H9 (cell line): ENCODE data around the gene CLRN3. TPM values are rescaled to one million over a fixed set of nuclear protein-coding genes. Genes with fewer than 3 reads are reported as not detected.

Source experiments
- DNase-seq: peaks from one replicate; pipeline ENCODE4 v3.0.0-alpha.2; 2017
- H2AFZ ChIP-seq: one replicate; pipeline ENCODE4 v1.6.1; 2013; ENCODE audit warnings: mild to moderate bottlenecking, low read length, control low read depth, moderate library complexity
- H2AK5ac ChIP-seq: 2 replicates; pipeline ENCODE4 v1.6.1; 2013; ENCODE audit warnings: low read length, control low read depth, mixed read lengths; ENCODE audit not compliant: insufficient read length
- H2BK120ac ChIP-seq: one replicate; pipeline ENCODE4 v1.6.1; 2013; ENCODE audit warnings: low read depth, mild to moderate bottlenecking, low read length, control low read depth, inconsistent platforms; ENCODE audit not compliant: poor library complexity, severe bottlenecking
- H2BK12ac ChIP-seq: 2 replicates; pipeline ENCODE4 v1.6.1; 2013; ENCODE audit warnings: low read length, control low read depth, mixed read lengths, low read depth; ENCODE audit not compliant: insufficient read length
- H2BK15ac ChIP-seq: 2 replicates; pipeline ENCODE4 v1.6.1; 2013; ENCODE audit warnings: low read depth, low read length, control low read depth
- H2BK20ac ChIP-seq: one replicate; pipeline ENCODE4 v1.6.1; 2013; ENCODE audit warnings: low read depth, mild to moderate bottlenecking, low read length, control low read depth, inconsistent platforms; ENCODE audit not compliant: poor library complexity, severe bottlenecking
- H2BK5ac ChIP-seq: 2 replicates; pipeline ENCODE4 v1.6.1; 2013; ENCODE audit warnings: low read length, control low read depth, mixed read lengths; ENCODE audit not compliant: insufficient read length
- H3K14ac ChIP-seq: 2 replicates; pipeline ENCODE4 v1.6.1; 2013; ENCODE audit warnings: low read length, control low read depth; ENCODE audit not compliant: insufficient read depth
- H3K18ac ChIP-seq: 2 replicates; pipeline ENCODE4 v1.6.1; 2013; ENCODE audit warnings: low read depth, mild to moderate bottlenecking, mixed read lengths, low read length, control low read depth; ENCODE audit not compliant: insufficient read length
- H3K23ac ChIP-seq: 2 replicates; pipeline ENCODE4 v1.6.1; 2013; ENCODE audit warnings: low read length, control low read depth, mixed read lengths, low read depth; ENCODE audit not compliant: insufficient read length
- H3K23me2 ChIP-seq: 2 replicates; pipeline ENCODE4 v1.6.1; 2013; ENCODE audit warnings: low read depth, mild to moderate bottlenecking, mixed read lengths, low read length, control low read depth; ENCODE audit not compliant: insufficient read length, poor library complexity, severe bottlenecking
- H3K27ac ChIP-seq: 2 replicates; pipeline ENCODE4 v1.5.1; 2013; ENCODE audit warnings: low read length, control low read depth, mixed read lengths, low read depth; ENCODE audit not compliant: insufficient read length
- H3K27me3 ChIP-seq: 2 replicates; pipeline ENCODE4 v1.6.1; 2013; ENCODE audit warnings: low read length, control low read depth, inconsistent platforms; ENCODE audit not compliant: insufficient read depth
- H3K4ac ChIP-seq: 2 replicates; pipeline ENCODE4 v1.6.1; 2013; ENCODE audit warnings: low read depth, mild to moderate bottlenecking, control low read depth, inconsistent platforms, low read length, moderate library complexity
- H3K4me1 ChIP-seq: 2 replicates; pipeline ENCODE4 v1.6.1; 2013; ENCODE audit warnings: low read length, control low read depth, inconsistent platforms; ENCODE audit not compliant: insufficient read depth
- H3K4me2 ChIP-seq: 2 replicates; pipeline ENCODE4 v1.6.1; 2013; ENCODE audit warnings: low read length, control low read depth, mixed read lengths; ENCODE audit not compliant: insufficient read length, insufficient read depth
- H3K56ac ChIP-seq: 2 replicates; pipeline ENCODE4 v1.6.1; 2013; ENCODE audit warnings: low read depth, mild to moderate bottlenecking, mixed read lengths, low read length, control low read depth; ENCODE audit not compliant: insufficient read length
- H3K79me1 ChIP-seq: 2 replicates; pipeline ENCODE4 v1.6.1; 2013; ENCODE audit warnings: low read depth, mild to moderate bottlenecking, moderate library complexity, low read length, control low read depth, inconsistent platforms; ENCODE audit not compliant: insufficient read depth, poor library complexity, severe bottlenecking
- H3K79me2 ChIP-seq: 2 replicates; pipeline ENCODE4 v1.6.1; 2013; ENCODE audit warnings: low read length, control low read depth, inconsistent platforms; ENCODE audit not compliant: insufficient read depth
- H3K9ac ChIP-seq: 2 replicates; pipeline ENCODE4 v1.6.1; 2013; ENCODE audit warnings: low read length, control low read depth, mixed read lengths; ENCODE audit not compliant: insufficient read length; ENCODE audit errors: extremely low read depth
- H3K9me3 ChIP-seq: one replicate; pipeline ENCODE4 v1.6.1; 2013; ENCODE audit warnings: low read depth, low read length, inconsistent platforms; ENCODE audit not compliant: control insufficient read depth
- H3T11ph ChIP-seq: one replicate; pipeline ENCODE4 v1.6.1; 2013; ENCODE audit warnings: mild to moderate bottlenecking, low read length, control low read depth, inconsistent platforms
- H4K20me1 ChIP-seq: one replicate; pipeline ENCODE4 v1.6.1; 2013; ENCODE audit not compliant: control insufficient read depth, insufficient read length, insufficient read depth
- H4K5ac ChIP-seq: 2 replicates; pipeline ENCODE4 v1.6.1; 2013; ENCODE audit warnings: low read depth, mild to moderate bottlenecking, mixed read lengths, low read length, control low read depth; ENCODE audit not compliant: insufficient read length
- H4K8ac ChIP-seq: replicated peaks from 2 replicates; pipeline ENCODE4 v1.6.1; 2013; ENCODE audit warnings: low read length, control low read depth, mixed read lengths, low read depth; ENCODE audit not compliant: insufficient read length
- H4K91ac ChIP-seq: 2 replicates; pipeline ENCODE4 v1.6.1; 2013; ENCODE audit warnings: low read depth, mild to moderate bottlenecking, moderate library complexity, mixed read lengths, low read length, control low read depth; ENCODE audit not compliant: insufficient read length
- H3K27ac Mint-ChIP-seq, 3 experiments: 2 replicates in 2 of 3; 3 replicates in 1 of 3; pipeline ENCODE4 v1.8.0; 2020 to 2021; ENCODE audit warnings: mixed read lengths in 3 of 3, mild to moderate bottlenecking in 1 of 3, moderate library complexity in 1 of 3
- H3K27me3 Mint-ChIP-seq: 2 replicates; pipeline ENCODE4 v1.8.0; 2021; ENCODE audit warnings: low read depth, mild to moderate bottlenecking, moderate library complexity, mixed read lengths
- H3K36me3 Mint-ChIP-seq, 3 experiments: 2 replicates in 2 of 3; 3 replicates in 1 of 3; pipeline ENCODE4 v1.8.0; 2020 to 2021; ENCODE audit warnings: low read depth in 3 of 3, mixed read lengths in 3 of 3; ENCODE audit not compliant: insufficient read depth in 1 of 3
- H3K4me1 Mint-ChIP-seq, 2 experiments: 2 replicates each; pipeline ENCODE4 v1.8.0; 2020; ENCODE audit warnings: mixed read lengths in 2 of 2
- H3K4me3 Mint-ChIP-seq, 2 experiments: 2 replicates in 1 of 2; 3 replicates in 1 of 2; pipeline ENCODE4 v1.8.0; 2020 to 2021; ENCODE audit warnings: mild to moderate bottlenecking in 2 of 2, mixed read lengths in 2 of 2, moderate library complexity in 1 of 2
- H3K9me3 Mint-ChIP-seq, 2 experiments: 2 replicates in 1 of 2; 3 replicates in 1 of 2; pipeline ENCODE4 v1.8.0; 2020; ENCODE audit warnings: mild to moderate bottlenecking in 2 of 2, mixed read lengths in 2 of 2, moderate library complexity in 1 of 2
- whole genome bisulfite sequencing: extraction: QIAGEN DNeasy Blood & Tissue Kit; methylation state at CpG from one replicate; pipeline ENCODE4 v1.1.7; 2013; ENCODE audit warnings: missing lambda C conversion rate, low lambda C conversion rate, mixed read lengths; ENCODE audit not compliant: insufficient read length; ENCODE audit errors: extremely low coverage; 5-methylcytosine and 5-hydroxymethylcytosine counted together
- total RNA-seq: library from RNA; stranded (reverse); gene quantifications from 2 replicates; pipeline ENCODE4 v1.2.1, GENCODE V29; 2021
- TF ChIP-seq, protein P1 (sequence below): fragments of 200-600 bp; sonication (generic); conservative IDR thresholded peaks from 3 replicates; pipeline ENCODE4 v1.8.0; 2021; ENCODE audit warnings: antibody characterized with exemption, mild to moderate bottlenecking

Gene CLRN3
- total RNA-seq, 1 experiment from 2014 or later, result not detected

- H4K91ac ChIP-seq, result no peak overlapping the region
- Mint-ChIP-seq H3K27ac (peak overlapping the region in 1 of 3 experiments; percentile 37; a peak in 2 of 7 replicates), H3K4me1 (peaks cover 6% of the 10 kb centered on the region in 2 experiments), H3K4me3 (no peak overlapping the region), H3K36me3 (no peaks in the 10 kb centered on the region), H3K27me3 (peaks cover 2% of the 10 kb centered on the region; the same call in 1 of the 2 replicates), H3K9me3 (peaks cover 0 to 2% of the 10 kb centered on the region in 2 experiments; a peak in 1 of 5 replicates)
- no peak overlapping the region for H3K27ac ChIP-seq
- no CpG with 5 or more reads among the region's 4 CpGs for WGBS
- no peak for DNase-seq
- no peak overlapping the region for H3K18ac ChIP-seq
- no peak overlapping the region for H2AK5ac ChIP-seq
- no peak overlapping the region for H2BK20ac ChIP-seq
- no peak overlapping the region for H3K9ac ChIP-seq
- no peak overlapping the region for H2AFZ ChIP-seq
- no peak overlapping the region for H3T11ph ChIP-seq
- H4K20me1 ChIP-seq, result no peaks in the 10 kb centered on the region
- H3K4me2 ChIP-seq, result no peak overlapping the region
- H3K9me3 ChIP-seq, result no peaks in the 10 kb centered on the region
- TF ChIP-seq, protein P1, sequence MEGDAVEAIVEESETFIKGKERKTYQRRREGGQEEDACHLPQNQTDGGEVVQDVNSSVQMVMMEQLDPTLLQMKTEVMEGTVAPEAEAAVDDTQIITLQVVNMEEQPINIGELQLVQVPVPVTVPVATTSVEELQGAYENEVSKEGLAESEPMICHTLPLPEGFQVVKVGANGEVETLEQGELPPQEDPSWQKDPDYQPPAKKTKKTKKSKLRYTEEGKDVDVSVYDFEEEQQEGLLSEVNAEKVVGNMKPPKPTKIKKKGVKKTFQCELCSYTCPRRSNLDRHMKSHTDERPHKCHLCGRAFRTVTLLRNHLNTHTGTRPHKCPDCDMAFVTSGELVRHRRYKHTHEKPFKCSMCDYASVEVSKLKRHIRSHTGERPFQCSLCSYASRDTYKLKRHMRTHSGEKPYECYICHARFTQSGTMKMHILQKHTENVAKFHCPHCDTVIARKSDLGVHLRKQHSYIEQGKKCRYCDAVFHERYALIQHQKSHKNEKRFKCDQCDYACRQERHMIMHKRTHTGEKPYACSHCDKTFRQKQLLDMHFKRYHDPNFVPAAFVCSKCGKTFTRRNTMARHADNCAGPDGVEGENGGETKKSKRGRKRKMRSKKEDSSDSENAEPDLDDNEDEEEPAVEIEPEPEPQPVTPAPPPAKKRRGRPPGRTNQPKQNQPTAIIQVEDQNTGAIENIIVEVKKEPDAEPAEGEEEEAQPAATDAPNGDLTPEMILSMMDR, result no peak
- H3K4ac ChIP-seq, result no peak overlapping the region
- no peaks in the 10 kb centered on the region for H3K79me1 ChIP-seq
- no peak overlapping the region for H4K5ac ChIP-seq
- H3K27me3 ChIP-seq, result no peaks in the 10 kb centered on the region
- H3K79me2 ChIP-seq, result no peaks in the 10 kb centered on the region
- H4K8ac ChIP-seq, result no peak overlapping the region
- H3K23me2 ChIP-seq, result no peaks in the 10 kb centered on the region
- H3K14ac ChIP-seq, result no peak overlapping the region
- no peaks in the 10 kb centered on the region for H3K4me1 ChIP-seq
- H2BK5ac ChIP-seq, result no peak overlapping the region
- H2BK15ac ChIP-seq, result no peak overlapping the region
- no peak overlapping the region for H2BK120ac ChIP-seq
- no peak overlapping the region for H3K56ac ChIP-seq
- H2BK12ac ChIP-seq, result no peak overlapping the region
- no peak overlapping the region for H3K23ac ChIP-seq
These were observed 58.0 kb downstream of the CLRN3 start for GRCh38 chr10:127834791-127835190.
